ENCODE results near the gene LZTS3.

The LZTS3 gene

DNA sequence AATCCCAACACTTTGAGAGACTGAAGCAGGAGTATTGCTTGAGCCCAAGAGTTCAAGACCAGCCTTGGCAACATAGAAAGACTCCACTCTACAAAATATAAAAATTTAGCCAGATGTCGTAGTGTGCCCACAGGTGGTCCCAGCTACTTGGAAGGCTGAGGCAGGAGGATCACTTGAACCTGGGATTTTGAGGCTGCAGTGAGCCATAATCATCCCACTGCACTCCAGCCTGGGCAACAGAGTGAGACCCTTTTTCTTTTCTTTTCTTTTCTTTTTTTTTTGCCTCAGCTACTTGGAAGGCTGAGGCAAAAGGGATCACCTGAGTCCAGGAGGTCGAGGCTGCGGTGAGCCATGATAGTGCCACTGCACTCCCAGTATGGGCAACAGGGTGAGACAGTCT lies 31.6 kb downstream of the LZTS3 start:
- peaks cover 3 to 4% of the 10 kb centered on the region in 2 experiments; a peak in 2 of 3 replicates for H3K36me3 ChIP-seq (ENCODE audit: control insufficient read depth in 2 of 2, insufficient read depth in 1 of 2, low read length in 2 of 2)
- CTCF ChIA-PET = interaction anchor here (0.6 to 0.7 kb wide), 3 partner anchors 24 to 85 kb away, joined by 3 to 5 read pairs (median 4); no protein-coding TSS in a partner anchor
- POLR2A ChIA-PET = interaction anchor here (2.0 kb wide), 1 partner anchor 18 kb away, joined by 14 read pairs; the partner anchor contains the start of genes FASTKD5 and UBOX5
- H3K4me1 ChIP-seq (ENCODE audit: control insufficient read depth, insufficient read depth, low read length) = no peaks in the 10 kb centered on the region
- H3K27ac ChIP-seq (ENCODE audit: extremely low read depth, low read depth, low read length) = no peak overlapping the region
- TF ChIP-seq ZNF791 (tag by site-specific recombination; IDR thresholded peaks at IDR 0.05) (no peak), ZNF121 (tag by site-specific recombination; IDR thresholded peaks at IDR 0.05) (0 out of 2 replicates have a peak, but pooled peaks have one; percentile 57)
- H3K9me3 ChIP-seq (ENCODE audit: control insufficient read depth, insufficient read depth, low read depth, low read length) = peaks cover 3% of the 10 kb centered on the region; the same call in 1 of the 2 replicates
- no peak overlapping the region for H3K4me3 ChIP-seq (ENCODE audit: low read depth, low read length)

DNA sequence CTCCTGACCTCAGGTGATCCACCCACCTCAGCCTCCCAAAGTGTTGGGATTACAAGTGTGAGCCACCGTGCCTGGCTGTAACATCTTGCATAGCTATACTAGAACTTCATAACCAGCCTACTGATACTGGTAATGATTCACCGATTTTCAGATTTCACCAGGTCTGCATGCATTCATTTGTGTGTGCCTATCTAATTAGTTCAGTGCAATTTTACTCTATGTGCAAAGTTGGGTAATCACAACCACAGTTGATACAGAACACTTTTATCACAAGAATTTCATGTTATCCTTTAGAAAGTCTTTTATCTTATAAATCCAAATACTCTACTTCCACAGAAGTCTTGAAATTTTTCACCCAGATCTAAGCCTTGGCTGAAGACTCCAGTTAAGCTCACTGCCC lies 35.9 kb downstream of the LZTS3 start:
- 0 out of 2 replicates have a peak, but pooled peaks cover 3% of the 10 kb centered on the region for H3K4me1 ChIP-seq (ENCODE audit: control insufficient read depth, insufficient read depth, low read length)
- no peaks in the 10 kb centered on the region for H3K9me3 ChIP-seq (ENCODE audit: control insufficient read depth, insufficient read depth, low read depth, low read length)
- H3K4me3 ChIP-seq (ENCODE audit: low read depth, low read length) = no peak overlapping the region
- H3K36me3 ChIP-seq (ENCODE audit: control insufficient read depth in 2 of 2, insufficient read depth in 1 of 2, low read length in 2 of 2) = no peaks in the 10 kb centered on the region; a peak in 1 of 3 replicates
- TF ChIP-seq, protein P1, sequence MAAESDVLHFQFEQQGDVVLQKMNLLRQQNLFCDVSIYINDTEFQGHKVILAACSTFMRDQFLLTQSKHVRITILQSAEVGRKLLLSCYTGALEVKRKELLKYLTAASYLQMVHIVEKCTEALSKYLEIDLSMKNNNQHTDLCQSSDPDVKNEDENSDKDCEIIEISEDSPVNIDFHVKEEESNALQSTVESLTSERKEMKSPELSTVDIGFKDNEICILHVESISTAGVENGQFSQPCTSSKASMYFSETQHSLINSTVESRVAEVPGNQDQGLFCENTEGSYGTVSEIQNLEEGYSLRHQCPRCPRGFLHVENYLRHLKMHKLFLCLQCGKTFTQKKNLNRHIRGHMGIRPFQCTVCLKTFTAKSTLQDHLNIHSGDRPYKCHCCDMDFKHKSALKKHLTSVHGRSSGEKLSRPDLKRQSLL (tag by site-specific recombination; IDR thresholded peaks at IDR 0.05) = no peak
- TF ChIP-seq IKZF3 (tag by site-specific recombination; IDR thresholded peaks at IDR 0.05) (no peak), ZNF404 (tag by site-specific recombination; IDR thresholded peaks at IDR 0.05) (no peak), ZNF530 (tag by site-specific recombination; IDR thresholded peaks at IDR 0.05; ENCODE audit: low read depth) (no peak), ZNF596 (tag by site-specific recombination; IDR thresholded peaks at IDR 0.05) (no peak), ZNF214 (tag by site-specific recombination; IDR thresholded peaks at IDR 0.05; ENCODE audit: borderline replicate concordance) (no peak), TRIM28 (IDR thresholded peaks at IDR 0.05; ENCODE audit: borderline replicate concordance, low read length) (no peak), ZNF146 (tag by site-specific recombination; IDR thresholded peaks at IDR 0.05) (no peak), ZSCAN23 (tag by site-specific recombination; IDR thresholded peaks at IDR 0.05) (no peak), GLI2 (tag by site-specific recombination; IDR thresholded peaks at IDR 0.05; ENCODE audit: borderline replicate concordance, low read depth) (no peak), PRDM1 (tag by site-specific recombination; IDR thresholded peaks at IDR 0.05) (no peak), ZBTB20 (tag by site-specific recombination; IDR thresholded peaks at IDR 0.05) (no peak), ZBTB8A (tag by site-specific recombination; IDR thresholded peaks at IDR 0.05) (no peak), ZNF549 (tag by site-specific recombination; IDR thresholded peaks at IDR 0.05) (no peak), SCRT1 (tag by site-specific recombination; IDR thresholded peaks at IDR 0.05; ENCODE audit: borderline replicate concordance) (no peak)
- TF ChIP-seq, protein P2, sequence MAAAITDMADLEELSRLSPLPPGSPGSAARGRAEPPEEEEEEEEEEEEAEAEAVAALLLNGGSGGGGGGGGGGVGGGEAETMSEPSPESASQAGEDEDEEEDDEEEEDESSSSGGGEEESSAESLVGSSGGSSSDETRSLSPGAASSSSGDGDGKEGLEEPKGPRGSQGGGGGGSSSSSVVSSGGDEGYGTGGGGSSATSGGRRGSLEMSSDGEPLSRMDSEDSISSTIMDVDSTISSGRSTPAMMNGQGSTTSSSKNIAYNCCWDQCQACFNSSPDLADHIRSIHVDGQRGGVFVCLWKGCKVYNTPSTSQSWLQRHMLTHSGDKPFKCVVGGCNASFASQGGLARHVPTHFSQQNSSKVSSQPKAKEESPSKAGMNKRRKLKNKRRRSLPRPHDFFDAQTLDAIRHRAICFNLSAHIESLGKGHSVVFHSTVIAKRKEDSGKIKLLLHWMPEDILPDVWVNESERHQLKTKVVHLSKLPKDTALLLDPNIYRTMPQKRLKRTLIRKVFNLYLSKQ (tag by site-specific recombination; IDR thresholded peaks at IDR 0.05; ENCODE audit: borderline replicate concordance) = no peak
- TF ChIP-seq, protein P3, sequence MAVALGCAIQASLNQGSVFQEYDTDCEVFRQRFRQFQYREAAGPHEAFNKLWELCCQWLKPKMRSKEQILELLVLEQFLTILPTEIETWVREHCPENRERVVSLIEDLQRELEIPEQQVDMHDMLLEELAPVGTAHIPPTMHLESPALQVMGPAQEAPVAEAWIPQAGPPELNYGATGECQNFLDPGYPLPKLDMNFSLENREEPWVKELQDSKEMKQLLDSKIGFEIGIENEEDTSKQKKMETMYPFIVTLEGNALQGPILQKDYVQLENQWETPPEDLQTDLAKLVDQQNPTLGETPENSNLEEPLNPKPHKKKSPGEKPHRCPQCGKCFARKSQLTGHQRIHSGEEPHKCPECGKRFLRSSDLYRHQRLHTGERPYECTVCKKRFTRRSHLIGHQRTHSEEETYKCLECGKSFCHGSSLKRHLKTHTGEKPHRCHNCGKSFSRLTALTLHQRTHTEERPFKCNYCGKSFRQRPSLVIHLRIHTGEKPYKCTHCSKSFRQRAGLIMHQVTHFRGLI (tag by site-specific recombination; IDR thresholded peaks at IDR 0.05) = no peak
- TF ChIP-seq, protein P4, sequence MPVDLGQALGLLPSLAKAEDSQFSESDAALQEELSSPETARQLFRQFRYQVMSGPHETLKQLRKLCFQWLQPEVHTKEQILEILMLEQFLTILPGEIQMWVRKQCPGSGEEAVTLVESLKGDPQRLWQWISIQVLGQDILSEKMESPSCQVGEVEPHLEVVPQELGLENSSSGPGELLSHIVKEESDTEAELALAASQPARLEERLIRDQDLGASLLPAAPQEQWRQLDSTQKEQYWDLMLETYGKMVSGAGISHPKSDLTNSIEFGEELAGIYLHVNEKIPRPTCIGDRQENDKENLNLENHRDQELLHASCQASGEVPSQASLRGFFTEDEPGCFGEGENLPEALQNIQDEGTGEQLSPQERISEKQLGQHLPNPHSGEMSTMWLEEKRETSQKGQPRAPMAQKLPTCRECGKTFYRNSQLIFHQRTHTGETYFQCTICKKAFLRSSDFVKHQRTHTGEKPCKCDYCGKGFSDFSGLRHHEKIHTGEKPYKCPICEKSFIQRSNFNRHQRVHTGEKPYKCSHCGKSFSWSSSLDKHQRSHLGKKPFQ (tag by site-specific recombination; IDR thresholded peaks at IDR 0.05) = no peak
- TF ChIP-seq, protein P5, sequence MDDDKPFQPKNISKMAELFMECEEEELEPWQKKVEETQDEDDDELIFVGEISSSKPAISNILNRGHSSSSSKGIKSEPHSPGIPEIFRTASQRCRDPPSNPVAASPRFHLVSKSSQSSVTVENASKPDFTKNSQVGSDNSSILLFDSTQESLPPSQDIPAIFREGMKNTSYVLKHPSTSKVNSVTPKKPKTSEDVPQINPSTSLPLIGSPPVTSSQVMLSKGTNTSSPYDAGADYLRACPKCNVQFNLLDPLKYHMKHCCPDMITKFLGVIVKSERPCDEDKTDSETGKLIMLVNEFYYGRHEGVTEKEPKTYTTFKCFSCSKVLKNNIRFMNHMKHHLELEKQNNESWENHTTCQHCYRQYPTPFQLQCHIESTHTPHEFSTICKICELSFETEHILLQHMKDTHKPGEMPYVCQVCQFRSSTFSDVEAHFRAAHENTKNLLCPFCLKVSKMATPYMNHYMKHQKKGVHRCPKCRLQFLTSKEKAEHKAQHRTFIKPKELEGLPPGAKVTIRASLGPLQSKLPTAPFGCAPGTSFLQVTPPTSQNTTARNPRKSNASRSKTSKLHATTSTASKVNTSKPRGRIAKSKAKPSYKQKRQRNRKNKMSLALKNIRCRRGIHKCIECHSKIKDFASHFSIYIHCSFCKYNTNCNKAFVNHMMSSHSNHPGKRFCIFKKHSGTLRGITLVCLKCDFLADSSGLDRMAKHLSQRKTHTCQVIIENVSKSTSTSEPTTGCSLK (tag by site-specific recombination; IDR thresholded peaks at IDR 0.05) = no peak
- no peak overlapping the region for H3K27ac ChIP-seq (ENCODE audit: extremely low read depth, low read depth, low read length)
- POLR2A ChIA-PET = interaction anchor here (1.3 kb wide), 1 partner anchor 9 kb away, joined by 9 read pairs; no protein-coding TSS in a partner anchor
- CTCF ChIA-PET = interaction anchor here (0.6 to 1.2 kb wide), 3 partner anchors 84 to 171 kb away, joined by 3 read pairs; no protein-coding TSS in a partner anchor
